ENCODE data around the gene SUPT6H.
A peak's percentile ranks its signal among the peaks of the same experiment; 100 is the strongest.

SUPT6H gene

GRCh38 chr17:28702752-28703150 is 40.7 kb downstream of the SUPT6H start:
- no peak for DNase-seq

- no peak for DNase-seq
These were observed 41.7 kb downstream of the SUPT6H start for GRCh38 chr17:28703552-28704218.

GRCh38 chr17:28704219-28704858 is 42.3 kb downstream of the SUPT6H start:
- DNase-seq, result no peak

GRCh38 chr17:28705074-28705659 is 43.2 kb downstream of the SUPT6H start:
- no peak for DNase-seq

- no peak for DNase-seq
These were observed 43.8 kb downstream of the SUPT6H start for GRCh38 chr17:28705728-28706334.

- no peak for DNase-seq
These were observed 44.7 kb downstream of the SUPT6H start for GRCh38 chr17:28706471-28707338.

GRCh38 chr17:28707339-28707720 is 45.3 kb downstream of the SUPT6H start:
- no peak for DNase-seq

GRCh38 chr17:28710861-28711722 is 49.1 kb downstream of the SUPT6H start:
- peak; percentile 85 to 86 for DNase-seq

GRCh38 chr17:28711723-28712031 is 49.7 kb downstream of the SUPT6H start, which contains the start of gene PROCA1:
Gene PROCA1, minus strand, starts transcription at chr17:28711888. Its CDS starts 228 bp downstream, at chr17:28711660.
- peak in 1 of 2 donors; percentile 32 for DNase-seq

- DNase-seq, result peak; percentile 58 to 68
These were observed 50.2 kb downstream of the SUPT6H start for GRCh38 chr17:28712032-28712704.

- DNase-seq, result no peak
These were observed 50.9 kb downstream of the SUPT6H start for GRCh38 chr17:28712705-28713415.

GRCh38 chr17:28714281-28714680 is 52.3 kb downstream of the SUPT6H start:
- DNase-seq, result no peak

GRCh38 chr17:28715217-28715616 is 53.2 kb downstream of the SUPT6H start:
- DNase-seq, result no peak

GRCh38 chr17:28716740-28717577 is 55.0 kb downstream of the SUPT6H start:
- DNase-seq, result no peak

- no peak for DNase-seq
These were observed 55.8 kb downstream of the SUPT6H start, which contains the start of gene RAB34 for GRCh38 chr17:28717578-28718332. Gene RAB34, minus strand, starts transcription at chr17:28717868. Its CDS starts 602 bp downstream, at chr17:28717266.

- DNase-seq, result no peak
These were observed 56.5 kb downstream of the SUPT6H start for GRCh38 chr17:28718333-28719020.

- DNase-seq, result no peak
These were observed 57.0 kb downstream of the SUPT6H start for GRCh38 chr17:28719021-28719433.
